ENCODE results near the gene IL17RC. TPM values are rescaled to one million over a fixed set of nuclear protein-coding genes. Genes with fewer than 3 reads are reported as not detected.

The IL17RC gene
- polyA plus RNA-seq, 3 donors, result 8.3 to 17.9 (median 9.3) TPM

- 97% methylated on average over 11 of the region's 12 CpGs for WGBS (ENCODE audit: insufficient coverage)
- DNase-seq, result no peak
- Mint-ChIP-seq H3K4me1 (no peaks in the 10 kb centered on the region), H3K9me3 (peaks cover 0 to 1% (median 0%) of the 10 kb centered on the region in 7 donors), H3K4me3 (no peak overlapping the region), H3K36me3 (no peaks in the 10 kb centered on the region), H3K27ac (no peak overlapping the region), H3K27me3 (ENCODE audit: low read depth in 3 of 3) (peaks cover 0 to 3% (median 1%) of the 10 kb centered on the region in 3 donors)
- TF ChIP-seq CTCF (IDR thresholded peaks at IDR 0.05), result no peak
- H4K20me1 ChIP-seq (ENCODE audit: insufficient read depth, low read length), result no peaks in the 10 kb centered on the region
- H3K4me2 ChIP-seq (replicated peaks; ENCODE audit: extremely low read depth, low read length, poor library complexity, severe bottlenecking), result no peak overlapping the region
- no peaks in the 10 kb centered on the region for H3K79me2 ChIP-seq (ENCODE audit: insufficient read depth, low read length)
- intact Hi-C loops (cut with micrococcal nuclease), result no loop called here
- H3K36me3 ChIP-seq (replicated peaks in 1 of 2; ENCODE audit: control insufficient read depth in 1 of 2, insufficient read depth in 2 of 2, low read length in 2 of 2), result no peaks in the 10 kb centered on the region
- no peak overlapping the region for H2AFZ ChIP-seq (ENCODE audit: insufficient read depth, low read depth, low read length, poor library complexity, severe bottlenecking)
- H3K9me3 ChIP-seq (replicated peaks in 1 of 2; ENCODE audit: control insufficient read depth in 1 of 2, insufficient read depth in 1 of 2, low read length in 2 of 2), result no peaks in the 10 kb centered on the region
- H3K9ac ChIP-seq (ENCODE audit: insufficient read depth, low read length, poor library complexity, severe bottlenecking), result no peak overlapping the region
- no peak overlapping the region for H3K4me3 ChIP-seq (replicated peaks in 1 of 3; ENCODE audit: low read depth in 2 of 3, low read length in 3 of 3)
- no peaks in the 10 kb centered on the region for H3K27me3 ChIP-seq (ENCODE audit: control insufficient read depth in 2 of 2, insufficient read depth in 2 of 2, low read length in 2 of 2)
- no peak overlapping the region for H3K27ac ChIP-seq (ENCODE audit: low read depth in 1 of 2, low read length in 2 of 2)
- no peaks in the 10 kb centered on the region for H3K4me1 ChIP-seq (ENCODE audit: control insufficient read depth in 1 of 2, insufficient read depth in 2 of 2, low read length in 2 of 2)
Observed at GRCh38 chr3:9876991-9877390, 39.9 kb upstream of the IL17RC start.

GRCh38 chr3:9878700-9879099 is 38.2 kb upstream of the IL17RC start:
- Mint-ChIP-seq H3K4me1 (no peaks in the 10 kb centered on the region), H3K4me3 (no peak overlapping the region), H3K27ac (no peak overlapping the region), H3K9me3 (peaks cover 0 to 1% (median 0%) of the 10 kb centered on the region in 7 donors), H3K36me3 (no peaks in the 10 kb centered on the region), H3K27me3 (ENCODE audit: low read depth in 3 of 3) (peaks cover under 1 to 3% (median 1%) of the 10 kb centered on the region in 3 donors)
- H3K79me2 ChIP-seq (ENCODE audit: insufficient read depth, low read length), result no peaks in the 10 kb centered on the region
- no peak for DNase-seq
- H3K36me3 ChIP-seq (replicated peaks in 1 of 2; ENCODE audit: control insufficient read depth in 1 of 2, insufficient read depth in 2 of 2, low read length in 2 of 2), result no peaks in the 10 kb centered on the region
- H3K9me3 ChIP-seq (replicated peaks in 1 of 2; ENCODE audit: control insufficient read depth in 1 of 2, insufficient read depth in 1 of 2, low read length in 2 of 2), result no peaks in the 10 kb centered on the region
- no peak overlapping the region for H3K9ac ChIP-seq (ENCODE audit: insufficient read depth, low read length, poor library complexity, severe bottlenecking)
- no peaks in the 10 kb centered on the region for H4K20me1 ChIP-seq (ENCODE audit: insufficient read depth, low read length)
- no peak overlapping the region for H3K27ac ChIP-seq (ENCODE audit: low read depth in 1 of 2, low read length in 2 of 2)
- H3K4me1 ChIP-seq (ENCODE audit: control insufficient read depth in 1 of 2, insufficient read depth in 2 of 2, low read length in 2 of 2), result no peaks in the 10 kb centered on the region
- WGBS (ENCODE audit: insufficient coverage), result 91% methylated on average over 4 of the region's 5 CpGs
- H3K4me2 ChIP-seq (replicated peaks; ENCODE audit: extremely low read depth, low read length, poor library complexity, severe bottlenecking), result no peak overlapping the region
- no peak overlapping the region for H2AFZ ChIP-seq (ENCODE audit: insufficient read depth, low read depth, low read length, poor library complexity, severe bottlenecking)
- intact Hi-C loops (cut with micrococcal nuclease), result no loop called here
- no peak for TF ChIP-seq CTCF (IDR thresholded peaks at IDR 0.05)
- no peak overlapping the region for H3K4me3 ChIP-seq (replicated peaks in 1 of 3; ENCODE audit: low read depth in 2 of 3, low read length in 3 of 3)
- H3K27me3 ChIP-seq (ENCODE audit: control insufficient read depth in 2 of 2, insufficient read depth in 2 of 2, low read length in 2 of 2), result no peaks in the 10 kb centered on the region
